Dermis microvascular lymphatic vessel endothelial cell (primary cell): ENCODE results near the gene SLC18A3. TPM values are rescaled to one million over a fixed set of nuclear protein-coding genes. Genes with fewer than 3 reads are reported as not detected.

Experiments
- DNase-seq, 2 donors: peaks; one replicate each; pipeline versions ENCODE4 v3.0.0 to v3.0.0-alpha.2; 2010; ENCODE audit warnings: low read depth in 2 of 2
- total RNA-seq: library from RNA; depleted of rRNA; stranded (reverse); fragments of >200 nt; gene quantifications from 2 replicates; pipeline ENCODE4 v1.2.1, GENCODE V29; 2014

Gene SLC18A3
- total RNA-seq, 1 donor from 2014 or later, result not detected

DNA sequence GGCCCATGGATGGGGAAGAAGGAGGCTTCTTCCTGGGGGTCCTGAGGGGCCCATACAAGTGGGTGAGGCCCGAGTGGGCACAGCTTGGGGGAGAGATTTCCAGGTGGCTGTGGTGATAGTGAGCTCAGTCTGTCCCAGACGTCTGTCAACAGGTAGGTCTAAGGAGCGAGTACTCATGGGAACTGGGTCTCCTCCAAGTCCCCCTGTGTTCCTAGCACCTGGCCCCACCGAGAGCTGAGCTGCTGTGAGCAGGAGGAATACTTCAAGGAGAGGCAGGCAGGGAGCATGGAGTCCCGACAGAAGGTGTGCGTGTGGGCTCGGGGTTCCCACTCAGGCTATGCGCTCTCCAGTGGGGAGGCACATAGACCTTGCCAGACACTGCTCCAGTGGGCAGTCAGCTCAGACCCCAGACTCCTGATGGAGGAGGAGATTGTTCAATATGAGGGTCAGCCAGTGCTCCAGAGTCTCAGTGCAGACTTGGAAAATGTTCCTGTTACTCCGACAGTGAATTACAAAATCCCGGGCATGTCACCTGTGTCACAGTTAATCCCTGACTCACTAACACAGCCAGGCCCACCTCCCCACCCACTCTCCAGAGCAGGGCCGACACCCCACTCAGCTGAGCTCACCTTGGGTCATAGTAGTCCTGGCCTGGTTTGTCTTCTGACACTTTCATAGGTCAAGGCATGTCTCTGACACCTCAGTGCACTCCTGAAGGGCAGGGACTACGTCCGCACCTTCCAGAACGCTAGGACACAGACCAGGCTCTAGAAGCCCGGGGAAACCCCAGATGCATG lies 41.1 kb downstream of the SLC18A3 start:
- no peak for DNase-seq

DNA sequence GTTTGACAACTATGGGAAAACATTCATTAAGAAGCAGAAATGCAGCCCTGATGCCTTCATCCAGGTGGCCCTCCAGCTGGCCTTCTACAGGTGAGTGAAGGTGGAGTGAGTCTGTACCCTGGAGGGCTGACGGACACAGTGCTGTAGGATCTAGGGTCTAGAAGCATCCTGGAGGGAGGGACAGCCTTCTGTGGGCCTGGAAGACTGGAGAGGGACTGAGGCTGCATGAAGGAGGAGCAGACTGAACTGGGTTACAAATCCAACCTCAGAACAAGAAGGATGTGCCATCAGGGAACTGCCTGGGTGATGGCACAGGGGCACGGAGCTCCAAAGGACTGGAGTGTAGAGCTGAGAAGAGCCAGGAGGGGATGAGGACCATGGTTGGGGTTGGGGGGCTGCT lies 41.8 kb downstream of the SLC18A3 start:
- DNase-seq, result no peak

DNA sequence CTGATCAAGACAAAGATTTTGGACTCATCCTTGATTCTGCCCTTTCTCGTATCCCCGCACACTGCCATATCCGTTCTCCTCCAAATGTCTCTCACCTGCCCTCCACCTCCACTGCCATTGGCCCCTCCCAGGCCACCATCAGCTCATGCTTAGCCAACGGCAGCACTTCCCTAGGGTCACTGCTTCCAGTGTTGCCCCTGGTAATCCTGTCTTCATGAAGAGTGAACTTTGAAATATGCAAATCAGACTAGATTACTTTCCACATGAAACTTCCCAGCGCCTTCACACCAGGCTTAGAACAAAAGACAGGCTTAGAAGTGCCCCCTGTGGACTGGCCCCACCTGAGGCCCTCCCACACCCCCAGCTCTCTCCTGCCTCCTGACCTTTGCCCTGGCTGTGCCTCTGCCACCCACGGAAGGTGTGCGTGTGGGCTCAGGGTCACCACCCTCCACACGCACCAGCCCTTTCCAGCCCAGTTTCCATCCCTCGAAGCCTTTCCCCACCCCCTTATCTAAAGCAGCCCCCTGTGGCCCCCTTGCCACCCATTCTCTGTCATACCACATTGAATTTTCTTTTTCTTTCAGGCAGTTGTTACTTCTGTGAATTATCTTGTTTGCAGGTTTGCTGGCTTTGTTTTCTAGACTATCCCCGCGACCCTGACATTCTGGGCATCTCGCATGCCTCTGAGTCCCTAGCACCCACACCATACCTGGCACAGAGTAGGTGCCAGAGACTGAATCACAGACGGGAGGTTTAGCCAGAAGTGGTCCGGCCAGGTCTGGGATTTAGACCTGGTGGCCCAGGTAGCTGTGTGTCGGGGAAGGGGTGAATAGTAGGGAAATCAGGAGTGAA lies 42.5 kb downstream of the SLC18A3 start:
- DNase-seq, result no peak

DNA sequence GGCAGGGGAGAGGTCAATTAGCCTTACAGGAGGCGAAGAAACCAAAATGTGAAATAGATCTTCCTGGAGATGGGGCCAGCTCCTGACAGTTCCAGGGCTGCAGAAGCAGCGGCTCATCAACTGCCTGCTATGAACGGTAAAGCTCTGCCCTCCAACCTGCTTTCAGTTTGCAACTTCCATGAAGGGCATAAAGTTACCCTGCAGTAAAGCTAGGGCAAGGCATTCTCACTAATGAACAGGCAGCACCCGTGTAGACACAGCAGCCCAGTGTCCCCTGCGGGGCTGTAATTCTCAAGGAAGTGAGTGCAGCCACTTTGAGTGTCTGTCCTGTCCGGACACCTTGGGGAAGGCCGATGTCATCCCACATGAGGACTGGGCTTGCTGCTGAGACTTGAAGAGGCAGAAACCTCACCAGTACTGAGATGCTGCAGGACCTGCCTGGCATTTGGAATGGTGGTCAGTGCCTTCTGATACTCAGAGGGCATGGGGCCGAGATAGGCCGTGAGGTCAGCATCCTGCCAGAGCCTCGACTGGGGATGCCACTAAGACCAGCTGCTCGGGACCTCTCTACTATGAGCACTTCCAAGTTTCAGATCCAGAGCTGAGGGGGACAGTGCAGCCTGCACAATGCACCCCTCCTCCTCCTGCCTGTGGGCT lies 43.3 kb downstream of the SLC18A3 start:
- no peak for DNase-seq

DNA sequence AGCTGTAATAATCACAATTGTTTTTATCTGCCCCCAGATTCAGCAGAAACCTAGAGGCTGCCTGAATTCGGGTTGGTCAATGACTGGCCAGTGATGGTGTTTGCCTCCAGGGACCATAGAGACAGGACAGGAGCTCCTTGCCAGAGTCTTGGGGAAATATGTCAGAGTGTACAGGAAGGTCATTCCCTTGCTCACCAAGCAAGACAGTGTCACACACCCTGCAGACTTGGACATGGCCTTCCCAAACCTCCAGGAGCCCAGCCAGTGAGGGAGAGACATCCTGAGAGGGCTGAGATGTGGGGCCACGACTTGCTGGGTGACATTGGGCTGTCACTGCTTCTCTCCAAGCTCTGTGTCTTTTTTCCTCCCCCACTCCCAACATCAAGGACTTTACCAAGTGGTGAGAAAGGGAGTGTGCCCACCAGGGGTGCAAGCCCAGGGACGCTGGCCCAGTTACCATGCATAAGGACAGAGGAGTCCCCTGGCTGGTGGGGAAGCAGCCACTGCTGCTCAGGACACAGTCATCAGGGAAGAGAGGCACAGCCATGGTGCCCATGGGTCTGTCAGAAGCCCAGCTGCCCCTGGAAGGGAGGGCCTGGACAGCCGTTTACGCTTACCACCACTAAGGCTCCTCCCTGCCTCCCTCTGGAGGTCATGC lies 44.1 kb downstream of the SLC18A3 start:
- DNase-seq, result no peak

DNA sequence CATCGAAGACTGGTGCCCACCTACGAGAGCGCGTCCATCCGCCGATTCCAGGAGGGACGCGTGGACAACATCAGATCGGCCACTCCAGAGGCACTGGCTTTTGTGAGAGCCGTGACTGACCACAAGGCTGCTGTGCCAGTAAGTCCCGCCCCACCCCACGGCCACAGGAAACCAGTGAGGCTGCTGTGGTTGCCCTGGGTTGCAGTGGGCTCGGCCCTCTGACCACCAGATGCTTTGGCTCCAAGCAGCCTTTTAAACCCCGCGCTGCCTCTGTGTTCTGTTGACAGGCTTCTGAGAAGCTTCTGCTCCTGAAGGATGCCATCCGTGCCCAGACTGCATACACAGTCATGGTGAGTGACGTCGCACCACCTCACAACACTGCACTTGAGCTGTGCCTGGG lies 45.0 kb downstream of the SLC18A3 start:
- DNase-seq, result no peak

DNA sequence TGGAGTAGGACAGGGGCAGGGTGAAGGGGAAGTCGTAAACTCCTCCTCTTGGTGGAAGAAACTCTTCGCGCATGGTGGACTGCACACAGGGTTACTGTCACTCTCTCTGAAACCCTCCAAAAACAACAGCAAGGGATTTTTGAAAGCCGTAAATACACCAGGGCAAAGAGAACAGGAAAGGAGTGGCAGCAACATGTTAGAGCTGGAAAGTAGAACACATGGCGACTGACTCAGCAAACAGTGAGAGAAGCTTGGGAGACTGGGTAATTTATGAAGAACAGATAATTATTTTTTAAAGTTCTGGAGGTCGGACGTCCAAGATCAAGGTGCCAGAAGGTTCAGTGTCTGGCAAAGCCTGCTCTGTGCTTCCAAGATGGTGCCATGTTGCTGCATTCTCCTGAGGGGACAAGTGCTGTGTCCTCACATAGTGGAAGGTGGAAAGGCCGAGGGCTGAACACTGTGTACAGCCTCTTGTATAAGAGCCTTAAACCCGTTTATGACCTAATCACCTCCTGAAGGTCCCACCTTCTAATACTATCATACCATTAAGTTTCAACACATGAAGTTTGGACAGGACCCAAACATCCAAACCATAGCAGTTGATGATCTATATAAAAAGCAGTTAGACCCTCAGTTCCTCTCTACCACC lies 46.9 kb downstream of the SLC18A3 start:
- DNase-seq, result no peak

DNA sequence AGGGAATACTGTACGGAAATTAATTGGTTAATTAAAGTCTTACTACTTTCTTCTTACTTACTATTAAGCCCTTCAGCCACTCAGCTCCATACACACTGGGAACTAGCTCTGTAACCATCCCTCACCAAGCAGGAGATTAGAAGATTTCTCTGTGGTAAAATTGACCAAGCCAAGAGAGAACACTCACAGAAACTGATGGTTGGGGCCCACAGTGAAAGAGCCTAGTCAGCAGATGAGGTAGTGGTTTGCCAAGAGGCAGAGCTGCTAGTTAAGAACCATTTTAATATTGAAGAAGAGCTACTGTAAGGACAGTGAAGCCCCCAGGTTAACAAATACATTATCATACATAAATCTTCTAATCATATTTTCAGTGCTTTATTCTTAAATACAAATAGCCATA lies 47.5 kb downstream of the SLC18A3 start:
- DNase-seq, result no peak

DNA sequence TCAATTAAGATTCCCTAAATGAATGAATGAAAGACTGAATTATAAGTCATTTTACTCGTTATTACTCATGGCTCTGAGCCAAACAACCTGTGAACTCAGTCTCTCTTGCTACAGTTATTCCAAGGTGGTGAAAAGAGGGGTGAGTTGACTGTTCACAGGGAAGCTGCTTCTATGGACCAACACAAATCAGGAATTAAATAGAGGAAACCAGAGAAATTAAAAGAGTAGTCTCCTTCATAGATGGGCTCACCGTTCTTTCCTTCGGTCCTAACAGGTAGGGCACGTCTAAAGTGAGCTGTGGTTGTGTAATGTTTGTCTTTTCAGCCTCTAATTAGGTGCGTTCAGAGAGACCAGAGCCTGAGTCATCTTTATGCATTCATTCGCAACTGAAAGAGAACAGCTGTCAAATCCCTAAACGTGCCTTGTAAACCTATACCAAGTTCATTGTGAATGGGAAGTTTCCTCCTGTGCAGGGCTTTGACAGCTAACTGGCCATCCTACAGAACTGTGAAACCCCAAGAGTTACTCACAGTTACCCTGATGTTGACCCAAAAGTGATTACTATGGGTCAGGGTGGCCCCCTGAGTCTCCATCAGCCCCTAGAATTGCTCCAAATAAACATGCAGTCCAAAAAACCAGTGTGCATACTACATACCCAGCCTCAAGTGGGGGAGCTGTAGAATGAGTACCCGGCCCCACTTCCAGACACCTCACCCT lies 51.2 kb downstream of the SLC18A3 start:
- no peak for DNase-seq

Other genes starting within 250 kb of the SLC18A3 start
- not detected in 2 replicates for gene DRGX, start 214.2 kb upstream of the SLC18A3 start, total RNA-seq
- 10.5 and 12.3 TPM in 2 replicates for gene ERCC6, start 71.2 kb upstream of the SLC18A3 start, total RNA-seq
- gene CHAT, start 3.7 kb downstream of the SLC18A3 start, total RNA-seq, result not detected in 2 replicates
- not detected in 2 replicates for gene C10orf53, start 69.3 kb downstream of the SLC18A3 start, total RNA-seq
- 0.13 and 1.0 TPM in 2 replicates for gene OGDHL, start 152.0 kb downstream of the SLC18A3 start, total RNA-seq